ENCODE measurements around the gene ABCA3. TPM values are rescaled to one million over a fixed set of nuclear protein-coding genes. Genes with fewer than 3 reads are reported as not detected.

Gene ABCA3
- total RNA-seq, 2 donors from 2014 or later: 8.2 to 24.7 TPM

DNA sequence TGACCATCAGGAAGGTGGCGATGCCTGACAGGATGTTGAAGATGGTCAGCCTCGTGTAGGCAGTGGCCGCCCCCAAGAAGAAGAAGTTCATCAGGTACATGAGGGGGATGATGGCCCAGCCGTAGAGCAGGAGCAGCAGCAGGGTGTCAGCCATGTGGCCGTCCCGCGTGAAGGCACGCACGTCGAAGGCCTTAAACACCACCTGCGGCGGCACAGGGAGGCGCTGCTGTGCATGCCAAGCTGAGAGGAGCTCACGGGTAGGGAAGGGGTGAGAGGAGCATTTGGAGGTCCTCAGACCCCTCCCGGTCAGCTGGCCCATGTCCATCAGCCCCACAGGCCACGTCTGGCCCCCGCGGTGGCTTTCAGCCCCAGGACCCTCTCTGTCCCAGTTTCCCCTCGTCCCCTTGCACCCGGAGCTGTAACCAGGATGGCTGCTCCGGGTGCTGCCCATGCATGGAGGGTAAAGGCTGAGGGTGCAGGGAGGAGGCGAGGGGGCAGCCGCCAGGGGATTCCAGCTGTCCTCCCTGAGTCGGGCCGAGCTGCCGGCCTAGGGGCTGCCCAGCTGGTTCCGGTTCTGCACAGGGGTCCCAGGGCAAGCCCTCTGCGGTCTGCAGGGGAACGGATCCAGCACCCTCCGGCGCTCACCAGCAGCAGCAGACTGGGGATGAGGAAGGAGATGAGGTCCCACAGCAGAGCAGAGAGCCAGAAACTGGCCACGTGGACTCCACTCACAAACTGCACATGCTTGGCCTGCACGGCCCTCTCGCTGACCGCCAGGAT lies 55.5 kb downstream of the ABCA3 start:
- DNase-seq (ENCODE audit: low spot score): no peak
- Histone ChIP-seq H3K4me1 (replicated peaks) (no peaks in the 10 kb centered on the region), H3K36me3 (no peaks in the 10 kb centered on the region), H3K27me3 (replicated peaks; ENCODE audit: insufficient read depth) (no peaks in the 10 kb centered on the region), H3K4me3 (no peak overlapping the region), H3K9me3 (no peaks in the 10 kb centered on the region), H3K27ac (no peak overlapping the region)
- no peak for TF ChIP-seq CTCF (IDR thresholded peaks at IDR 0.05)
- no peak for TF ChIP-seq POLR2A (IDR thresholded peaks at IDR 0.05)
- TF ChIP-seq POLR2AphosphoS5 (IDR thresholded peaks at IDR 0.05): no peak
- 89% methylated on average over 32 of the region's 35 CpGs for WGBS
- intact Hi-C loops (cut with DNase I): no loop called here

DNA sequence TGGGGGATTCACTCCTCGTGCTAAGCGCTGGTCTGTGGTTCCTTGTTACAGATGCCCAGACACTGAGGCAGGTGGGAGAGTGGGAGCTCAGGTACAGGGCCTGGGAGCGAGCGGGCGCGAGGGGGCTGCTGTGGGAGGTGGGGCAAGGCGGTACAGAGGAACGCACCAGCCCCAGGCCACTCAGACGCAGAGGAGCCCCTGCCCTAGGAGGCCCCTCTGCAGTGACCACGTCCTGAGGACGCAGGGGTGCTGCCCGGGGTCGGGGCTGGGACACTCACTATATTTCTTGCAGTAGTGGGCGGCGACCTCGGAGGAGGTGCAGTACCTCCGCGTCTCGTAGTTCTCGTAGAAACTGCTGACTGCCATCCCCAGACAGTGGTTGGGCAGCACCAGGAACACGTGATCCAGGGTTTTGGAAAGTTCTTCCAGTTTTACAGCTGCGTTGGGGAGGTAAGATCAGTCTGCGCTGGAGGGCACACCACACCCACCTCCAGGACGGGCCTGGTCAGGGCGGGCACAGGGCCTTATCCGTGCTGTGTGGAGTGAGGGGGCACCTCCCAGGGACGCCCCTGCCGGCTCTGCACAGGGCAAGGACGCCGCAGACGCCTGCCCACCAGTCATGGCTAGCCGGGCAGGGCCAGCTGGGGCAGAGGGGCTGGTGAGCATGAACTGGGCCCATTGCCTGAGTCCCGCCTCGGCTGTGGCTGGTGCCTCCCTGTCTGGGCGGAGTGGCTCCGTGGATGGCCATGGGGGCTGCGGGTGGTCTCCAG lies 56.3 kb downstream of the ABCA3 start:
- WGBS: 79% methylated on average over 37 of the region's 37 CpGs
- Histone ChIP-seq H3K27ac (no peak overlapping the region), H3K9me3 (no peaks in the 10 kb centered on the region), H3K36me3 (no peaks in the 10 kb centered on the region), H3K4me1 (replicated peaks) (no peaks in the 10 kb centered on the region), H3K27me3 (replicated peaks; ENCODE audit: insufficient read depth) (no peaks in the 10 kb centered on the region), H3K4me3 (no peak overlapping the region)
- intact Hi-C loops (cut with DNase I): no loop called here
- TF ChIP-seq POLR2A (IDR thresholded peaks at IDR 0.05): no peak
- no peak for TF ChIP-seq POLR2AphosphoS5 (IDR thresholded peaks at IDR 0.05)
- TF ChIP-seq CTCF (IDR thresholded peaks at IDR 0.05): no peak
- DNase-seq (ENCODE audit: low spot score): no peak

- Histone ChIP-seq H3K27ac (no peak overlapping the region), H3K9me3 (no peaks in the 10 kb centered on the region), H3K4me1 (replicated peaks) (no peaks in the 10 kb centered on the region), H3K36me3 (no peaks in the 10 kb centered on the region), H3K27me3 (replicated peaks; ENCODE audit: insufficient read depth) (no peaks in the 10 kb centered on the region), H3K4me3 (no peak overlapping the region)
- 77% methylated on average over 19 of the region's 26 CpGs for WGBS
- TF ChIP-seq POLR2A (IDR thresholded peaks at IDR 0.05) (no peak), POLR2AphosphoS5 (IDR thresholded peaks at IDR 0.05) (no peak), CTCF (IDR thresholded peaks at IDR 0.05) (no peak)
- no peak for DNase-seq (ENCODE audit: low spot score)
- intact Hi-C loops (cut with DNase I): no loop called here
These were observed 57.5 kb downstream of the ABCA3 start for GRCh38 chr16:2282866-2283555.

DNA sequence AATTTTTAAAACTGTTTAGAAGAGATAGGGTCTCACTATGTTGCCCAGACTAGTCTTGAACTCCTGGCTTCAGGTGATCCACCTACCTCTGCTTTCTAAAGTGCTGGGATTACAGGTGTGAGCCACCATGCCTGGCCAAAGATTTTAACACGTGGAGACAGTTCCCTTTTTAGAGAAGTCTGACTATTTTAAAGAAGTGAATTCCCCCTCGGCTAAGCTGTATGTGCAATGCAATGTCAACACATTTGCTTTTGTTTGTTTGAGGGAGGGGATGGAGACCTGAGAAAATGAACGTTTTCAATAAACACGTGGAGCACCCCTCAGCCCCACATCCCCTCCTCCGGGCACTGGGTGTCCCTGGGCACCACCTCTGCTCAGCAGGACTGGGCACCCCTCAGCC lies 58.3 kb downstream of the ABCA3 start:
- no peak for DNase-seq (ENCODE audit: low spot score)
- intact Hi-C loops (cut with DNase I): no loop called here
- TF ChIP-seq CTCF (IDR thresholded peaks at IDR 0.05) (no peak), POLR2A (IDR thresholded peaks at IDR 0.05) (no peak), POLR2AphosphoS5 (IDR thresholded peaks at IDR 0.05) (no peak)
- 59% methylated on average over 5 of the region's 5 CpGs for WGBS
- Histone ChIP-seq H3K27me3 (replicated peaks; ENCODE audit: insufficient read depth) (no peaks in the 10 kb centered on the region), H3K9me3 (no peaks in the 10 kb centered on the region), H3K27ac (no peak overlapping the region), H3K4me3 (no peak overlapping the region), H3K4me1 (replicated peaks) (no peaks in the 10 kb centered on the region), H3K36me3 (no peaks in the 10 kb centered on the region)

Data from prostate gland (tissue), 2 donors.